Measurements from ENCODE around the gene ATRAID.
A peak's percentile ranks its signal among the peaks of the same experiment; 100 is the strongest.
"Not testable (repeated sequence)": the region's sequence is repeated elsewhere in the genome, so short reads cannot be mapped to it uniquely, and the experiment has no call there.

Gene ATRAID, protein sequence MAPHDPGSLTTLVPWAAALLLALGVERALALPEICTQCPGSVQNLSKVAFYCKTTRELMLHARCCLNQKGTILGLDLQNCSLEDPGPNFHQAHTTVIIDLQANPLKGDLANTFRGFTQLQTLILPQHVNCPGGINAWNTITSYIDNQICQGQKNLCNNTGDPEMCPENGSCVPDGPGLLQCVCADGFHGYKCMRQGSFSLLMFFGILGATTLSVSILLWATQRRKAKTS

DNA sequence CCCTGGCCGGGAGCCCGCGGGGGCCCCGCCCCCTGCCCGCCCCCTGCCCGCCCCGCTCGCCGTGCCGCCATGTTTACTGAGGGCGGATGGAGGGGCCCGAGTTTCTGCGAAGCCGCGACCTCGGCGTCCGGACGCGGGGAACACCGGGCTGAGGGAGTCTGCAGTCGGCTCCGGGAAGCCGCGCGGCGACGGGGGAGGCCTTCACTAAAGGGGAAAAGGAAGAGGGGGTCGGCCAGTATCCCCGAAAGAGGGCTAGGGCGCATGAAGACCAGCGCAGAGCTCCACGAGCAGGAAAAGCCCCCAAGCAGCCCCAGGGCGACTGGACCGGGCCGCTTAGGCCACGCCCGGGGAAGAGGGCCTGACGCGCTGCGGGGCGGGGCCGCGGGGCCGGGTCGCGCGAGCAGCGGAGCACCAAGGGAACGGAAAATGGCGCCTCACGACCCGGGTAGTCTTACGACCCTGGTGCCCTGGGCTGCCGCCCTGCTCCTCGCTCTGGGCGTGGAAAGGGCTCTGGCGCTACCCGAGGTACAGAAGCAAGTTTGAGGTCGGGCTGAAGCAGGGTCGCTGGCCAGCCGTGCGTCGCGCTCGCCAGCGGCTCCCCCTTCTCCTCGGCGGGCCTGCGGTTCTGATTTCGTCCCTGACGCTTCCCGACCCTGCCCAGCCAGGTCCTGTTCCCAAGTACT lies at the start of gene ATRAID, which contains the start of gene SLC5A6:
TSS of gene ATRAID (plus strand) at position 99 of the 683 bp plus-strand sequence. CDS start at position 427, 328 bp downstream.
TSS of gene SLC5A6 (minus strand) at position 326 of the 683 bp plus-strand sequence. CDS start 4,618 bp downstream, outside the sequence.
- DNase-seq (ENCODE audit: low read depth): peak; percentile 84

GRCh38 chr2:27162151-27163121 lies 49.4 kb upstream of the ATRAID start:
- no peak for DNase-seq (ENCODE audit: low read depth)

DNA sequence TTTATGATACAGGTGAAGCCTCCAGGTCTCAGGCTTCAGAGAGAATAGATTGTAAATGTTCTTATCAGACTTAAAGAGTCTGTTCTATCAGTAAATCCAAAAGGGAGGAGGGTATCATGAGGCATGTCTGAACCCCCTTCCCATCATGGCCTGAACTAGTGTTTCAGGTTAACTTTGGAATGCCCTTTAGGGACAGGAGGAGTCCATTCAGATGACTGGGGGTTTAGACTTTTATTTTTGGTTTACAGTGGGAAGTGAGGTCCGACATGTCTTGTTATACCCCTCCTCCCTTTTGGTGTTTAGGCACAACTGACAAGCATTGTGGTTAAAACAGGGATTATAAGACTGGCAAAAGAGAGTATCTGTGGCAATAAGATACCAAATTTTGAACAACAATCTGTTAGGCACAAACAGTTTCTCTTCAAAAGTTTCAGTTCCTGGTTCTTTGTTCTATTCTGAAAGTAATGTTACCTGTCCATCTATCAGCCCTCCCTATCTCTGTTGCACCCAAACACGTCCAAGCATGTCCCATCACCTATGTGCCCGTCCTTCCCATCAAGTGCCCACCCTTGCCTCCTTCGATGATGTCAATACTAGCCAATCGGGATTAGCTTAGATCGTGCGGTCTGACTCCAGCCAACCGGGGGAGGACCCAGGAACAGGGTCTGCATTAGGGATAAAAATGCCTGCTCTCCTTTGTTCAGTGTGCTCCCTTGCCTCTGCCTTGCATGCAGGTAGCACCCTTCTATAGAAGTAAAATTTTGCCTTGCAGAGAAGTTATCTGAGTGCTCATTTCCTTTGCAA lies 46.7 kb upstream of the ATRAID start:
- no peak for DNase-seq (ENCODE audit: low read depth)

DNA sequence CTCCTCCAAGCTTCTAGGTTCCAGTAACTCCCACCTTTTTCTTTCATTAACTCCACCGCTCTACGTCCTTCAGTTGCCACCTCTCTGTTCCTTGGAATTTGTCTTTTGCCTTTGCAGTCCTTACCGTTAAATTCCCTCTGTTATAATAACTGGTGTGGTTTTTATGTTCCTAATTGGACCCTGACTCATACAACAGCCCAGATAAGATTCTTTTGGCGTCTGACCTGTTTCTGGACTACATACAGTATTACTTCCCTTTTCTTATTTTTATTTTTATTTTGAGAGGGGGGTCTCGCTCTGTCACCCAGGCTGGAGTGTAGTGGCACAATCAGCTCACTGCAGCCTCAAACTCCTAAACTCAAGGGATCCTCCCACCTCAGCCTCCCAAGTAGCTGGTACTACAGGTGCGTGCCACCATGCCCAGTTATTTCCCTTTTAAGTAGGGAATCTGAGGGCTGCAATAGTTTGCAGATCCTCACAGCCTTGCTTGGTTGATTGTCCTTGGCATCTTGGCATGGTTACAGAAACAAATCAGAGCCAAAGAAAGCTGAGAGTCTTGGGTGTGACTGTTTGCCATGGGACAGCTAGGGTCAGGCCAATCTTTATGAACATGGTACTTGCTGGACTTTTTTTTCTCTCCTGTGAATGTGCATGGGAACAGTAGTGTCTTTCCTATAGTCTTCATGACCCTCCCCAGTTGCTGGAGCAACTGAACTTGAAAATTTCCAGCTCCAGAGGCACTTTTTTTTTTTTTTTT lies 41.1 kb upstream of the ATRAID start:
- DNase-seq (ENCODE audit: low read depth): no peak

DNA sequence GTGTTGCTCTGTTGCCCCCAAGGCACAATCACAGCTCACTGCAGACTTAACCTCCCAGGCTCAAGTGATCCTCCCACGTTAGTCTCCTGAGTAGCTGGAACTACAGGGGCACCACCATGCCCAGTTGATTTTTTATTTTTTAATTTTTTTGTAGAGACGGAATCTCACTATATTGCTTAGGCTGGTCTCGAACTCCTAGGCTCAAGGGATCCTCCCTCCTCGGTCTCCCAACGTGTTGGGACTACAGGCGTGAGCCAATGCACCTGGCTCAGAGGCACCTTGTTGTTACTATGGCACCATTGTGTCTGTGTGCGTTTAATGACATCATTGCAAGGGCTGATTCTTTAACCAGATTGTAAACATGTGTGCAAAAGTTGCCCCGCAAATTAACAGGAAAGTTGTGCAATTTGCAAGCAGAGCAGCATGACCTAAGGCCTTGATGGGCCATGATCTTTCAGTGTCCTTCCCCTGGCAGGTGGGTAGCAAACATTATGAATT lies 40.4 kb upstream of the ATRAID start:
- no peak for DNase-seq (ENCODE audit: low read depth)

GRCh38 chr2:27174638-27175037 lies 37.2 kb upstream of the ATRAID start:
- DNase-seq (ENCODE audit: low read depth): no peak

GRCh38 chr2:27175330-27175729 lies 36.5 kb upstream of the ATRAID start:
- DNase-seq (ENCODE audit: low read depth): no peak

GRCh38 chr2:27175781-27176180 lies 36.1 kb upstream of the ATRAID start:
- DNase-seq (ENCODE audit: low read depth): not testable (repeated sequence)

- DNase-seq (ENCODE audit: low read depth): no peak
Measured at GRCh38 chr2:27177441-27178351, 34.1 kb upstream of the ATRAID start.

DNA sequence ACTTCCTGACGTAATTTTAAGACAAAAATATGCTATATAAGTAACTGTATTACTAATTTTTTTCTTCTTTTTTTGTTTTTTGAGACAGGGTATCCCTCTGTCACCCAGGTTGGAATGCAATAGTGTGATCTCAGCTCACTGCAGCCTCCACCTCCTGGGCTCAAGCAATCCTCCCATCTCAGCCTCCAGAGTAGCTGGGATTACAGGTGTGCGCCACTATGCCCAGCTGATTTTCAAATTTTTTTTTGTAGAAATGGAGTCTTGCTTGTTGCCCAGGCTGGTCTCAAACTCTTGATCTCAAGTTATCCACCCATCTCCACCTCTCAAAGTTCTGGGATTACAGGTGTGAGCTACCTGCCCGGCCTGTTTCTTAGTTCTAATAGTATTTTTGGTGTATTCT lies 33.4 kb upstream of the ATRAID start:
- DNase-seq (ENCODE audit: low read depth): no peak

DNA sequence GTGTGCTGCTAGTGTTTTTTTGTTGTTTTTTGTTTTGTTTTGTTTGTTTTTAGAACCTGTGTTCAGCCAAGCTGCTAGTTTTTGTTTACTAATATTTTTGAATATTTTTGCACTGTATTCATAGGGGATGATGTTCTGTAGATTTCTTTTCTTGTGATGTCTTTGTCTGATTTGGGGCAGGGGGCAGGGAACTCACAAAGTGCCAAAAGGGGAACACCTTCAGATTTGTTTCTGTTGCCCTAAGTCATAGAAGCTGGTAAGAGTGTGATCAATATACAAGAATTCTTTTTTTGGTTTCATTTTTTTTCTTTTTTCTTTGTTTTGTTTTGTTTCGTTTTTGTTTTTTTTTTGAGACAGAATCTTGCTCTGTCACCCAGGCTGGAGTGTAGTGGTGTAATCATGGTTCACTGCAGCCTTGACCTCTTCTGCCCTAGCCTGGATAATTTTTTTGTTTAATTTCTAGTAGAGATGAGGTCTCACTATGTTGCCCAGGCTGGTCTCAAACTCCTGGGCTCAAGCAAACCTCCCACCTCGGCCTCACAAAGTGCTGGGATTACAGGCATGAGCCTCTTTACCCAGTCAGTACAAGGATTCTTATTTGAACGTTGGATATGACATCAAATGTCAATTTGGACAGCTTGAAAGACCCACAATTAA lies 32.4 kb upstream of the ATRAID start:
- no peak for DNase-seq (ENCODE audit: low read depth)

DNA sequence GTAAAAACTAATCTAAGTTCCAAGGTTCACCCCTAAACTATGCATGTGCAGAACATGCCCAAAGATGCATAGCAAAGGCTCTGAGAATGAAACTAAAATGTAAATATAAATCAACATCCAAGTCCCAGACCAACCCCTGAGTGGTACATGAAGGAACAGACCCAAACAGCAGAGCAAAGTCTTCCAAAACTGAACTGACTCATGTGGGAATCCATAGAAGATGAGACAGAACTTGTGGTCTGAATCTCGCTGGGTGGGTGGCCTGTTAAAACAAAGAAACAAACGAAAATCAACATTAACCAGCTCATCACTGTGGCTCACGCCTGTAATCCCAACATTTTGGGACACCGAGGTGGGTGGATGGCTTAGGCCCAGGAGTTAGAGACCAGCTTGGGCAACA lies 29.5 kb upstream of the ATRAID start:
- no peak for DNase-seq (ENCODE audit: low read depth)

- no peak for DNase-seq (ENCODE audit: low read depth)
Measured at GRCh38 chr2:27184115-27184514, 27.7 kb upstream of the ATRAID start.

GRCh38 chr2:27185331-27186026 lies 26.4 kb upstream of the ATRAID start:
- DNase-seq (ENCODE audit: low read depth): no peak

GRCh38 chr2:27186613-27187345 lies 25.1 kb upstream of the ATRAID start:
- DNase-seq (ENCODE audit: low read depth): no peak

GRCh38 chr2:27189989-27190388 lies 21.9 kb upstream of the ATRAID start:
- DNase-seq (ENCODE audit: low read depth): no peak

- DNase-seq (ENCODE audit: low read depth): no peak
Measured at GRCh38 chr2:27191070-27191829, 20.6 kb upstream of the ATRAID start.
